BJ (cell line): Measurements from ENCODE around the gene SEC16A. TPM values are rescaled to one million over a fixed set of nuclear protein-coding genes. Genes with fewer than 3 reads are reported as not detected.

ENCODE experiments used
- CTCF ChIA-PET: fragments of 350-600 bp; formaldehyde crosslinking; extraction: SDS; loops from one replicate; lab custom pipeline; 2021; ENCODE audit warnings: antibody characterized with exemption, inconsistent platforms; lab: Yijun Ruan, JAX
- POLR2A ChIA-PET: fragments of 300-600 bp; sonication (Branson Sonifier 250); formaldehyde crosslinking; extraction: SDS; loops from one replicate; lab custom pipeline; 2021; ENCODE audit warnings: antibody characterized with exemption; lab: Charles Lee
- DNase-seq: peaks from one replicate; pipeline ENCODE4 v3.0.0-alpha.2; 2011; ENCODE audit warnings: low read depth
- H3K27me3 ChIP-seq: 2 replicates; pipeline ENCODE4 v1.6.0; 2011; ENCODE audit warnings: low read length; ENCODE audit not compliant: control insufficient read depth, insufficient read depth
- H3K36me3 ChIP-seq: 2 replicates; pipeline ENCODE4 v1.5.1; 2011; ENCODE audit warnings: low read length; ENCODE audit not compliant: control insufficient read depth, insufficient read depth
- H3K4me3 ChIP-seq: 2 replicates; pipeline ENCODE4 v1.5.1; 2011; ENCODE audit warnings: low read depth, mild to moderate bottlenecking, control low read depth, low read length
- CTCF ChIP-seq: IDR thresholded peaks from 2 replicates; pipeline ENCODE4 v1.5.1; 2011; ENCODE audit warnings: low read depth, mild to moderate bottlenecking, control low read depth, inconsistent platforms, low read length, moderate library complexity; ENCODE audit not compliant: insufficient read depth
- polyA plus RNA-seq: library from polyadenylated mRNA; depleted of rRNA; stranded (reverse); fragments of >200 nt; gene quantifications from 2 replicates; pipeline ENCODE4 v1.2.3, GENCODE V29; 2011

Gene SEC16A
- polyA plus RNA-seq, 1 experiment: 24.4 TPM

DNA sequence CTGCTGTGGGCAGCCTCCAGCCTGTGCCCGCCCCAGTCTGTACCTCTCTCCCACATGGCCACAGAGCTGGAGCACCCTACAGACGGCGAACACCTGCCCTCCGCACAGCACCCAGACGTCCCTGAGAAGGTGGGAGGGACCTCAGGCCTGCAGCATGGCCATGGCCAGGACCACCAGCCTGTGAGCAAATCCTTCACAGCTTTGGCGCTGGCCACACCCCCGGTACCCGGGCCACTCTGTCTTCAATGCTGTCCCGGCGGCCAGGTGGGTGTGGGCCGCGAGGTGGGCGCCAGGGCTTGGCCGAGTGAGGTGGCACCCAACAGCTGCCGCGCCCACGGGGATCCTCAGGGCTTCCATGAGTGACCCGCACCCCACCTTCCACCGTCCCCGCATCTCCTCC lies 44.3 kb upstream of the SEC16A start:
- H3K36me3 ChIP-seq: peaks cover 9% of the 10 kb centered on the region
- no peaks in the 10 kb centered on the region for H3K27me3 ChIP-seq
- ChIA-PET POLR2A (no interaction called here), CTCF (no interaction called here)
- DNase-seq: no peak
- no peak for TF ChIP-seq CTCF
- no peak overlapping the region for H3K4me3 ChIP-seq

DNA sequence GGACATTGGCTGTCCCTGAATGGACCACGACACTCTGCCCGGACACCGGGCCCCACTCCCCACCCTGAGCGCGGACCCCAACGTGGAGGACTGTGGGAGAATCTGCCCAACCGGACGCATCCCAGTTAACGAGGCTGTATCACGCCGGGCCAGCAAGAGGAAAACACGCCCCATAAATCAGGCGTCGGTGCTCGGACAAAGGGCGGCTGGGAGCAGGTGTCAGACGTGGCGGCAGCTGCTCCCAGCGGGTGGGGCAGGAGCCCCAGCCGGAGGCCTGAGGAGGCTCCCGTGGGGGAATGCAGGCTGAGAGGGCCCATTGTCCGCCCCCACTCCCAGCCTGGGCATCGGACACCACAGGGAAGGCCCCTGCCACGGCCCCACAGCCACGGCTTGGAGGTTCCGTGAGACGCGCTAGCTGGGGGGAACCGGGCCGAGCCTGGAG lies 43.8 kb upstream of the SEC16A start:
- no peak for DNase-seq
- ChIA-PET CTCF (interaction anchor here (0.9 to 1.4 kb wide), 2 partner anchors 30 to 42 kb away, joined by 3 to 5 read pairs; no protein-coding TSS in a partner anchor), POLR2A (no interaction called here)
- H3K4me3 ChIP-seq: no peak overlapping the region
- no peaks in the 10 kb centered on the region for H3K27me3 ChIP-seq
- no peak for TF ChIP-seq CTCF
- peaks cover 9% of the 10 kb centered on the region for H3K36me3 ChIP-seq

- DNase-seq: no peak
- Histone ChIP-seq H3K4me3 (no peak overlapping the region), H3K27me3 (no peaks in the 10 kb centered on the region), H3K36me3 (peaks cover 10% of the 10 kb centered on the region)
- ChIA-PET CTCF (interaction anchor here (0.9 to 1.4 kb wide), 2 partner anchors 31 to 41 kb away, joined by 3 to 5 read pairs; no protein-coding TSS in a partner anchor), POLR2A (no interaction called here)
- no peak for TF ChIP-seq CTCF
Measured at GRCh38 chr9:136525841-136526499, 43.1 kb upstream of the SEC16A start.

DNA sequence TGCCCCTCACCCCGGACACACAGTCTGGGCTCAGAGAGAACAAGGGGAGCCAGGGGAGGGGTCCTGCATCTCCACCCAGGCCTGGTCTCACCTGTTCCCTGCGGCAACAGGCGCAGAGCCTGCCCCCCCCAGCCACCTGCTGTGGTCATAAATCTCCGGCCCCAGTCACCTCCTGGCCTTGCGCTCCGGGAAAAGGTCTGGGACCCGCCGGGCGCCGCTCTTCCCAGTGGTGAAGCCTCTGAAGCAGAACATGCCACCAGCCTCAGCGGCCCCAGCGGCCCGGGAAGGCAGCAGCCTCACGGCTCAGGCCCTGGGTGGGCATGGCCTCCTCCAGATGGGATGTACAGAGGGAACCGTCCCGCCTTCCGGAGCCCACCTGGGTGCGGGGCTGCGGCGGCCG lies 42.4 kb upstream of the SEC16A start:
- TF ChIP-seq CTCF: no peak
- H3K4me3 ChIP-seq: no peak overlapping the region
- no peaks in the 10 kb centered on the region for H3K27me3 ChIP-seq
- no peak for DNase-seq
- ChIA-PET CTCF (interaction anchor here (1.4 kb wide), 1 partner anchor 40 kb away, joined by 3 read pairs; no protein-coding TSS in a partner anchor), POLR2A (no interaction called here)
- peaks cover 12% of the 10 kb centered on the region for H3K36me3 ChIP-seq

DNA sequence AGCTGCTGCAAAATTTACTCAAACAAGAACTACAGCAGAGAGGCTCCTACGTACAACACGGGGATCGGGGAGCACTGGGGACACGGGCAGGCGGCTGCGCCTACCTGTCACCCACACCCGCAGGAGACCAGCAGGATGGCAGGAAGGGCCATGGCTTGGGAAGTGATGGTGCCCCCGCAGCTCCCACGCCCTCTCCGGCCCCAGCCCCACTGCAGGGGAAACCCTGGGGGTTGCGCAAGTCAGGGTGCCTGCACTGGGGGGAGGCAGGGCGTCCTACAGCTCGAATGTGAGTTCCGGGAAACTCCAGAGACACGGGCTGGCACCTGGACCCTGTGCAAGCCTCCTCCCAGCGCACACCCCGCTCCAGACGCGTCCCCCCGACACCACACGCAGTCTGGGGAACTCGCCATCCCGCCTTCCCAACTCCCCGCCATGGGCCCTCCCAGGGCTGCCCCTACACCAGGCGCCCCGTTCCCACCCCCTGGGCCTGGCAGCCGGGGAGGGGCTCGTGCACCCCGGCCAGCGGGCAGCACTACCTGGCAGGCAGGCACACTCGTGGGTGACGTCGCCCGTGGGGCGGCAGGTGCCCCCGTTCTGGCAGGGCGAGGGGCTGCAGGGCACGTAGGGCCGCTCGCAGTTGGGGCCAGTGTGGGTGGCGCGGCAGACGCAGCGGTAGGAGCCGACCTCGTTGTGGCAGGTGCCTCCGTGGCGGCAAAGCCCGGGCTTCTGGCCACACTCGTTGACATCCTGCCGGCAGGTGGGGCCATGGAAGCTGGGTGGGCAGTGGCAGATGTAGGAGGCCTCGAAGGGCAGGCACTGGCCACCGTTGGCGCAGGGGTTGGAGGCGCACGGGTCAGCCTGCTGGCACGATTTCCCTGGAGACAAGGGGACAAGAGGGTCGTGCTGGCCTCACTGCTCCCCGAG lies 39.7 kb upstream of the SEC16A start:
- POLR2A ChIA-PET: no interaction called here
- H3K4me3 ChIP-seq: no peak overlapping the region
- CTCF ChIA-PET: no interaction called here
- TF ChIP-seq CTCF: no peak
- no peak for DNase-seq
- H3K36me3 ChIP-seq: peaks cover 26% of the 10 kb centered on the region
- no peaks in the 10 kb centered on the region for H3K27me3 ChIP-seq
